Astrocyte (in vitro differentiated cells and primary cell): ENCODE data around the gene QRFP. TPM values are rescaled to one million over a fixed set of nuclear protein-coding genes. Genes with fewer than 3 reads are reported as not detected.

Experiments
- DNase-seq: peaks from one replicate; pipeline ENCODE4 v3.0.0-alpha.2; 2010; ENCODE audit warnings: low read depth
- FAIRE-seq: peaks from 2 replicates; lab custom pipeline; 2011; peaks lifted over from hg19 to GRCh38; lab: Jason Lieb, UNC
- H2AFZ ChIP-seq: 2 replicates; pipeline ENCODE4 v1.6.0; 2012; ENCODE audit warnings: low read depth, low read length, inconsistent platforms
- H3K27ac ChIP-seq: 2 replicates; pipeline ENCODE4 v1.5.1; 2011; ENCODE audit warnings: low read depth, low read length, inconsistent platforms
- H3K27me3 ChIP-seq: 2 replicates; pipeline ENCODE4 v1.6.0; 2011; ENCODE audit warnings: low read length, inconsistent platforms; ENCODE audit not compliant: insufficient read depth
- H3K36me3 ChIP-seq: 2 replicates; pipeline ENCODE4 v1.5.1; 2011; ENCODE audit warnings: low read length, inconsistent platforms; ENCODE audit not compliant: insufficient read depth
- H3K4me1 ChIP-seq: 2 replicates; pipeline ENCODE4 v1.5.1; 2011; ENCODE audit warnings: low read length, inconsistent platforms; ENCODE audit not compliant: insufficient read depth
- H3K4me2 ChIP-seq: 2 replicates; pipeline ENCODE4 v1.6.0; 2012; ENCODE audit warnings: low read length, inconsistent platforms
- H3K4me3 ChIP-seq: 2 replicates; pipeline ENCODE4 v1.5.1; 2011; ENCODE audit warnings: low read depth, mild to moderate bottlenecking, low read length, inconsistent platforms; ENCODE audit not compliant: insufficient read depth
- H3K79me2 ChIP-seq: 2 replicates; pipeline ENCODE4 v1.6.0; 2012; ENCODE audit warnings: mild to moderate bottlenecking, low read length, inconsistent platforms; ENCODE audit not compliant: insufficient read depth
- H3K9ac ChIP-seq: 2 replicates; pipeline ENCODE4 v1.6.0; 2012; ENCODE audit warnings: mild to moderate bottlenecking, low read length, inconsistent platforms
- H3K9me3 ChIP-seq: 2 replicates; pipeline ENCODE4 v1.5.1; 2012; ENCODE audit warnings: low read depth, mild to moderate bottlenecking, low read length, inconsistent platforms; ENCODE audit not compliant: insufficient read depth
- H4K20me1 ChIP-seq: 2 replicates; pipeline ENCODE4 v1.6.0; 2012; ENCODE audit warnings: low read length, inconsistent platforms; ENCODE audit not compliant: insufficient read depth
- H3K27ac Mint-ChIP-seq: one replicate; pipeline ENCODE4 v1.8.0; 2021; ENCODE audit warnings: mild to moderate bottlenecking, mixed read lengths; ENCODE audit not compliant: unreplicated experiment
- H3K27me3 Mint-ChIP-seq: one replicate; pipeline ENCODE4 v1.8.0; 2021; ENCODE audit warnings: low read depth, mixed read lengths; ENCODE audit not compliant: unreplicated experiment
- H3K36me3 Mint-ChIP-seq: one replicate; pipeline ENCODE4 v1.8.0; 2021; ENCODE audit warnings: low read depth, mixed read lengths; ENCODE audit not compliant: unreplicated experiment
- H3K4me1 Mint-ChIP-seq: one replicate; pipeline ENCODE4 v1.8.0; 2021; ENCODE audit warnings: low read depth, mixed read lengths; ENCODE audit not compliant: unreplicated experiment
- H3K4me3 Mint-ChIP-seq: one replicate; pipeline ENCODE4 v1.8.0; 2021; ENCODE audit warnings: mild to moderate bottlenecking, moderate library complexity, mixed read lengths; ENCODE audit not compliant: unreplicated experiment
- H3K9me3 Mint-ChIP-seq: one replicate; pipeline ENCODE4 v1.8.0; 2021; ENCODE audit warnings: mild to moderate bottlenecking, mixed read lengths; ENCODE audit not compliant: unreplicated experiment
- CTCF ChIP-seq: IDR thresholded peaks from 2 replicates; pipeline ENCODE4 v1.5.1; 2011; ENCODE audit warnings: low read depth, mild to moderate bottlenecking, inconsistent platforms, low read length, moderate library complexity; ENCODE audit not compliant: insufficient read depth
- EZH2 ChIP-seq: IDR thresholded peaks from 2 replicates; pipeline ENCODE4 v1.6.1; 2012; ENCODE audit warnings: mild to moderate bottlenecking, low read length, inconsistent platforms; ENCODE audit not compliant: insufficient read depth
- total RNA-seq: library from RNA; stranded (reverse); gene quantifications from 2 replicates; pipeline ENCODE4 v1.2.1, GENCODE V29; 2021

The QRFP gene
- total RNA-seq, 1 donor from 2014 or later: not detected

GRCh38 chr9:130940693-130941576, 44.3 kb upstream of the QRFP start:
- no peak overlapping the region for H3K9ac ChIP-seq
- no peaks in the 10 kb centered on the region for H3K36me3 ChIP-seq
- Mint-ChIP-seq H3K27ac (no peak overlapping the region), H3K4me1 (peaks cover 6% of the 10 kb centered on the region), H3K27me3 (peaks cover 58% of the 10 kb centered on the region), H3K4me3 (no peak overlapping the region), H3K9me3 (no peaks in the 10 kb centered on the region), H3K36me3 (no peaks in the 10 kb centered on the region)
- H3K27me3 ChIP-seq: peaks cover 37% of the 10 kb centered on the region
- H3K27ac ChIP-seq: no peak overlapping the region
- no peaks in the 10 kb centered on the region for H3K9me3 ChIP-seq
- no peaks in the 10 kb centered on the region for H3K79me2 ChIP-seq
- FAIRE-seq (no peak), DNase-seq (no peak)
- TF ChIP-seq CTCF (peak; percentile 63), EZH2 (no peak)
- H3K4me3 ChIP-seq: no peak overlapping the region
- peaks cover 19% of the 10 kb centered on the region for H3K4me1 ChIP-seq
- peaks cover 11% of the 10 kb centered on the region for H4K20me1 ChIP-seq
- no peak overlapping the region for H2AFZ ChIP-seq
- H3K4me2 ChIP-seq: no peak overlapping the region

GRCh38 chr9:130940027-130940549, 43.5 kb upstream of the QRFP start:
- no peak overlapping the region for H2AFZ ChIP-seq
- peaks cover 36% of the 10 kb centered on the region for H3K27me3 ChIP-seq
- H3K9me3 Mint-ChIP-seq: no peaks in the 10 kb centered on the region
- peaks cover 7% of the 10 kb centered on the region for H3K4me1 Mint-ChIP-seq
- no peak overlapping the region for H3K27ac Mint-ChIP-seq
- no peaks in the 10 kb centered on the region for H3K79me2 ChIP-seq
- peak overlapping the region; percentile 91 for H3K4me2 ChIP-seq
- no peak overlapping the region for H3K9ac ChIP-seq
- peaks cover 21% of the 10 kb centered on the region for H3K4me1 ChIP-seq
- no peak overlapping the region for H3K4me3 ChIP-seq
- H4K20me1 ChIP-seq: peaks cover 11% of the 10 kb centered on the region
- FAIRE-seq: no peak
- peaks cover 52% of the 10 kb centered on the region for H3K27me3 Mint-ChIP-seq
- TF ChIP-seq EZH2 (no peak), CTCF (no peak)
- no peak overlapping the region for H3K4me3 Mint-ChIP-seq
- H3K36me3 Mint-ChIP-seq: no peaks in the 10 kb centered on the region
- H3K27ac ChIP-seq: no peak overlapping the region
- H3K9me3 ChIP-seq: no peaks in the 10 kb centered on the region
- H3K36me3 ChIP-seq: no peaks in the 10 kb centered on the region
- no peak for DNase-seq
